ENCODE results near the gene NAGLU.

Gene NAGLU

GRCh38 chr17:42522263-42522790, 13.7 kb upstream of the NAGLU start:
- CTCF ChIA-PET = no interaction called here
- H3K27ac ChIP-seq = peak overlapping the region; percentile 97
- POLR2A ChIA-PET (ENCODE audit: low non-redundant PET) = interaction anchor here (0.6 kb wide), 1 partner anchor 16 kb away, joined by 10 read pairs; no protein-coding TSS in a partner anchor
- no peak for DNase-seq (ENCODE audit: low spot score)
- no peak for TF ChIP-seq CTCF (conservative IDR thresholded peaks at IDR 0.05; ENCODE audit: low read depth)

GRCh38 chr17:42522798-42523278, 13.2 kb upstream of the NAGLU start:
- peak overlapping the region; percentile 97 for H3K27ac ChIP-seq
- ChIA-PET POLR2A (ENCODE audit: low non-redundant PET) (interaction anchor here (0.6 kb wide), 1 partner anchor 15 kb away, joined by 10 read pairs; no protein-coding TSS in a partner anchor), CTCF (no interaction called here)
- DNase-seq (ENCODE audit: low spot score) = no peak
- no peak for TF ChIP-seq CTCF (conservative IDR thresholded peaks at IDR 0.05; ENCODE audit: low read depth)

GRCh38 chr17:42525221-42525620, 10.8 kb upstream of the NAGLU start:
- peak overlapping the region; percentile 93 for H3K27ac ChIP-seq
- no peak for TF ChIP-seq CTCF (conservative IDR thresholded peaks at IDR 0.05; ENCODE audit: low read depth)
- ChIA-PET CTCF (interaction anchor here (0.5 kb wide), 1 partner anchor 829 kb away, joined by 3 read pairs; no protein-coding TSS in a partner anchor), POLR2A (ENCODE audit: low non-redundant PET) (no interaction called here)
- DNase-seq (ENCODE audit: low spot score) = peak; percentile 48

GRCh38 chr17:42526031-42526444, 10.0 kb upstream of the NAGLU start:
- ChIA-PET POLR2A (ENCODE audit: low non-redundant PET) (no interaction called here), CTCF (no interaction called here)
- DNase-seq (ENCODE audit: low spot score) = no peak
- TF ChIP-seq CTCF (conservative IDR thresholded peaks at IDR 0.05; ENCODE audit: low read depth) = no peak
- H3K27ac ChIP-seq = peak overlapping the region; percentile 93

GRCh38 chr17:42527932-42528331, 8.1 kb upstream of the NAGLU start:
- no peak for TF ChIP-seq CTCF (conservative IDR thresholded peaks at IDR 0.05; ENCODE audit: low read depth)
- ChIA-PET POLR2A (ENCODE audit: low non-redundant PET) (no interaction called here), CTCF (interaction anchor here (0.5 to 1.4 kb wide), 13 partner anchors 10 to 685 kb away, joined by 3 to 14 read pairs (median 3); partner anchors contain the start of gene CAVIN1)
- DNase-seq (ENCODE audit: low spot score) = no peak
- H3K27ac ChIP-seq = peak overlapping the region; percentile 93

GRCh38 chr17:42529061-42529460, 7.0 kb upstream of the NAGLU start:
- TF ChIP-seq CTCF (conservative IDR thresholded peaks at IDR 0.05; ENCODE audit: low read depth) = no peak
- no peak for DNase-seq (ENCODE audit: low spot score)
- POLR2A ChIA-PET (ENCODE audit: low non-redundant PET) = interaction anchor here (0.7 to 1.2 kb wide), 2 partner anchors 8 to 877 kb away, joined by 3 to 6 read pairs; no protein-coding TSS in a partner anchor
- peak overlapping the region; percentile 93 for H3K27ac ChIP-seq
- CTCF ChIA-PET = interaction anchor here (1.0 kb wide), 1 partner anchor 79 kb away, joined by 3 read pairs; no protein-coding TSS in a partner anchor
